Neural cell (in vitro differentiated cells): ENCODE data around the gene HSPB6. TPM values are rescaled to one million over a fixed set of nuclear protein-coding genes. Genes with fewer than 3 reads are reported as not detected.
"Not testable (repeated sequence)": the region's sequence is repeated elsewhere in the genome, so short reads cannot be mapped to it uniquely, and the experiment has no call there.

ENCODE experiments used
- H2AFZ ChIP-seq: fragments of 200-600, 300-800 bp; sonication (generic), shearing (Covaris generic); 2 replicates; pipeline ENCODE4 v1.6.0; 2014; ENCODE audit warnings: low read depth, mild to moderate bottlenecking, antibody characterized with exemption, low read length, moderate library complexity
- H3F3A ChIP-seq: fragments of 200-600 bp; shearing (Covaris generic); 2 replicates; pipeline ENCODE4 v1.6.1; 2016; ENCODE audit warnings: mild to moderate bottlenecking, moderate library complexity, mixed read lengths, antibody characterized with exemption, low read length; ENCODE audit not compliant: insufficient read depth, poor library complexity, severe bottlenecking
- H3K27ac ChIP-seq: fragments of 200-600, 300-800 bp; sonication (generic), shearing (Covaris generic); 2 replicates; pipeline ENCODE4 v1.5.1; 2014; ENCODE audit warnings: mild to moderate bottlenecking, low read length, moderate library complexity
- H3K27me3 ChIP-seq: fragments of 300-800, 200-600 bp; sonication (generic), shearing (Covaris generic); 2 replicates; pipeline ENCODE4 v1.6.0; 2014; ENCODE audit warnings: mild to moderate bottlenecking, low read depth, low read length, moderate library complexity; ENCODE audit not compliant: insufficient read depth
- H3K36me3 ChIP-seq: fragments of 300-800, 200-600 bp; sonication (generic), shearing (Covaris generic); 2 replicates; pipeline ENCODE4 v1.5.1; 2014; ENCODE audit warnings: mild to moderate bottlenecking, antibody characterized with exemption, low read length, moderate library complexity; ENCODE audit not compliant: insufficient read depth
- H3K4me2 ChIP-seq: fragments of 300-800, 200-600 bp; sonication (generic), shearing (Covaris generic); 2 replicates; pipeline ENCODE4 v1.6.0; 2014; ENCODE audit warnings: mild to moderate bottlenecking, low read length
- H3K4me3 ChIP-seq: fragments of 300-800, 200-600 bp; sonication (generic), shearing (Covaris generic); 2 replicates; pipeline ENCODE4 v1.5.1; 2014; ENCODE audit warnings: mild to moderate bottlenecking, low read length, moderate library complexity
- H3K79me2 ChIP-seq: fragments of 200-600 bp; shearing (Covaris generic); replicated peaks from 2 replicates; pipeline ENCODE4 v1.6.0; 2014; ENCODE audit warnings: mild to moderate bottlenecking, low read length, moderate library complexity; ENCODE audit not compliant: insufficient read depth
- H3K9ac ChIP-seq: fragments of 300-800, 200-600 bp; sonication (generic), shearing (Covaris generic); 2 replicates; pipeline ENCODE4 v1.6.1; 2016; ENCODE audit warnings: mild to moderate bottlenecking, low read length, mixed read lengths
- H3K9me2 ChIP-seq: fragments of 200-600 bp; shearing (Covaris generic); 2 replicates; pipeline ENCODE4 v1.6.1; 2016; ENCODE audit warnings: mild to moderate bottlenecking, low read length, mixed read lengths; ENCODE audit not compliant: insufficient read depth
- H3K9me3 ChIP-seq: fragments of 200-600, 300-800 bp; sonication (generic), shearing (Covaris generic); 2 replicates; pipeline ENCODE4 v1.6.1; 2016; ENCODE audit warnings: mild to moderate bottlenecking, mixed run types, low read length, moderate library complexity, mixed read lengths
- H4K20me1 ChIP-seq: fragments of 200-600 bp; shearing (Covaris generic); 2 replicates; pipeline ENCODE4 v1.6.1; 2016; ENCODE audit warnings: mild to moderate bottlenecking, mixed run types; ENCODE audit not compliant: insufficient read depth
- CTCF ChIP-seq: fragments of 450-650 bp; IDR thresholded peaks from 2 replicates; pipeline ENCODE4 v1.5.1; 2014; ENCODE audit warnings: antibody characterized with exemption, mild to moderate bottlenecking, moderate library complexity; ENCODE audit not compliant: poor library complexity, severe bottlenecking
- EP300 ChIP-seq: fragments of 450-650 bp; conservative IDR thresholded peaks from 2 replicates; pipeline ENCODE4 v1.6.1; 2014; ENCODE audit warnings: antibody characterized with exemption, mild to moderate bottlenecking, moderate library complexity; ENCODE audit not compliant: poor library complexity, severe bottlenecking
- EZH2 ChIP-seq: fragments of 200-600, 300-800 bp; shearing (Covaris generic), sonication (generic); IDR thresholded peaks from 2 replicates; pipeline ENCODE4 v1.6.1; 2014; ENCODE audit warnings: antibody characterized with exemption, low read length, borderline replicate concordance, mild to moderate bottlenecking; ENCODE audit not compliant: insufficient read depth, poor library complexity, severe bottlenecking
- MXI1 ChIP-seq: fragments of 450-650 bp; conservative IDR thresholded peaks from 2 replicates; pipeline ENCODE4 v1.6.1; 2014; ENCODE audit warnings: antibody characterized with exemption, mild to moderate bottlenecking; ENCODE audit not compliant: poor library complexity, severe bottlenecking
- POLR2AphosphoS5 ChIP-seq: IDR thresholded peaks from 2 replicates; pipeline ENCODE4 v1.6.1; 2012
- RAD21 ChIP-seq: fragments of 450-650 bp; conservative IDR thresholded peaks from 2 replicates; pipeline ENCODE4 v1.6.1; 2014; ENCODE audit warnings: antibody characterized with exemption, mild to moderate bottlenecking, moderate library complexity
- REST ChIP-seq: IDR thresholded peaks from 2 replicates; pipeline ENCODE4 v1.6.1; 2012; ENCODE audit warnings: borderline replicate concordance
- SMC3 ChIP-seq: fragments of 450-650 bp; conservative IDR thresholded peaks from 2 replicates; pipeline ENCODE4 v1.6.1; 2014; ENCODE audit warnings: antibody characterized with exemption, mild to moderate bottlenecking, moderate library complexity; ENCODE audit not compliant: poor library complexity
- TAF1 ChIP-seq: IDR thresholded peaks from 2 replicates; pipeline ENCODE4 v1.6.1; 2012; ENCODE audit warnings: low read depth
- polyA plus RNA-seq: library from polyadenylated mRNA; depleted of rRNA; stranded (reverse); fragments of >200 nt; gene quantifications from 2 replicates; pipeline ENCODE4 v1.2.3, GENCODE V29; 2014

HSPB6 gene
- polyA plus RNA-seq, 1 donor from 2014 or later, result not detected

- Histone ChIP-seq H3K4me2 (no peak overlapping the region), H4K20me1 (no peaks in the 10 kb centered on the region), H3K9me2 (no peaks in the 10 kb centered on the region), H3K79me2 (no peaks in the 10 kb centered on the region), H3K4me3 (no peak overlapping the region), H3K27ac (no peak overlapping the region), H3F3A (no peaks in the 10 kb centered on the region), H3K9ac (no peak overlapping the region), H3K9me3 (no peaks in the 10 kb centered on the region), H3K36me3 (no peaks in the 10 kb centered on the region), H3K27me3 (peaks cover 19% of the 10 kb centered on the region), H2AFZ (no peak overlapping the region)
- TF ChIP-seq CTCF (no peak), EZH2 (no peak), MXI1 (no peak), RAD21 (no peak), EP300 (no peak), SMC3 (no peak), REST (no peak), TAF1 (no peak), POLR2AphosphoS5 (no peak)
These were observed 40.8 kb upstream of the HSPB6 start for GRCh38 chr19:35797663-35798062.

GRCh38 chr19:35796645-35797542 is 40.1 kb upstream of the HSPB6 start:
- Histone ChIP-seq H3F3A (no peaks in the 10 kb centered on the region), H3K9me3 (no peaks in the 10 kb centered on the region), H4K20me1 (no peaks in the 10 kb centered on the region), H3K4me2 (no peak overlapping the region), H2AFZ (no peak overlapping the region), H3K4me3 (no peak overlapping the region), H3K27me3 (peaks cover 19% of the 10 kb centered on the region), H3K36me3 (no peaks in the 10 kb centered on the region), H3K79me2 (no peaks in the 10 kb centered on the region), H3K9ac (no peak overlapping the region), H3K27ac (no peak overlapping the region), H3K9me2 (no peaks in the 10 kb centered on the region)
- TF ChIP-seq EZH2 (no peak), POLR2AphosphoS5 (no peak), REST (no peak), CTCF (no peak), RAD21 (no peak), MXI1 (no peak)

- peaks cover 19% of the 10 kb centered on the region for H3K27me3 ChIP-seq
- H3K79me2 ChIP-seq, H3F3A ChIP-seq, H3K9ac ChIP-seq, H3K36me3 ChIP-seq, H2AFZ ChIP-seq, H3K9me3 ChIP-seq, H4K20me1 ChIP-seq, H3K4me2 ChIP-seq, H3K4me3 ChIP-seq, H3K27ac ChIP-seq, H3K9me2 ChIP-seq: not testable (repeated sequence)
These were observed 38.7 kb upstream of the HSPB6 start for GRCh38 chr19:35795564-35795963.
